HepG2 (cell line): ENCODE data around the gene ACTR1A. TPM values are rescaled to one million over a fixed set of nuclear protein-coding genes. Genes with fewer than 3 reads are reported as not detected.
A peak's percentile ranks its signal among the peaks of the same experiment; 100 is the strongest.

Experiments
- ATAC-seq: fragments of 200-7000 bp; cut with Tn5 transposase; 3 replicates; pipeline ENCODE4 v1.9.1; 2020; ENCODE audit warnings: mild to moderate bottlenecking, moderate library complexity
- BruUV-seq: library from RNA; stranded (reverse); fragments of 400-500 nt; replicated peaks from 2 replicates; lab custom pipeline; 2021; lab: Mats Ljungman, UMichigan
- CTCF ChIA-PET: fragments of 300-600 bp; formaldehyde crosslinking; extraction: SDS; loops from one replicate; lab custom pipeline; 2021; ENCODE audit warnings: low total read pairs, inconsistent platforms, low intra/inter-chr PET ratio; lab: Yijun Ruan, JAX
- POLR2A ChIA-PET: fragments of 350-600 bp; sonication (Branson Sonifier 250); formaldehyde crosslinking; loops from one replicate; lab custom pipeline; 2020; ENCODE audit warnings: antibody characterized with exemption, inconsistent platforms; lab: Yijun Ruan, JAX
- DNase-seq: peaks from one replicate; pipeline ENCODE4 v3.0.0-alpha.2; 2015; ENCODE audit warnings: low spot score
- FAIRE-seq: peaks from 3 replicates; lab custom pipeline; 2011; peaks lifted over from hg19 to GRCh38; lab: Jason Lieb, UNC
- H2AFZ ChIP-seq: one replicate; pipeline ENCODE4 v1.6.1; 2011; ENCODE audit warnings: low read length, inconsistent platforms
- H3K27ac ChIP-seq: fragments of 300-600 bp; 3 replicates; pipeline ENCODE4 v1.8.0; 2011; ENCODE audit warnings: mixed run types, mild to moderate bottlenecking, mixed read lengths, low read length, inconsistent platforms; ENCODE audit not compliant: insufficient read depth; ENCODE audit errors: extremely low read length
- H3K27me3 ChIP-seq, 2 experiments: fragments of 200-600 bp in 1 of 2; 2 replicates in 1 of 2; 3 replicates in 1 of 2; pipeline versions ENCODE4 v1.6.0 to v1.8.0; 2011; ENCODE audit warnings: low read length in 2 of 2, mild to moderate bottlenecking in 2 of 2, moderate library complexity in 2 of 2, inconsistent platforms in 1 of 2; ENCODE audit not compliant: insufficient read depth in 2 of 2, control insufficient read depth in 1 of 2
- H3K36me3 ChIP-seq, 2 experiments: fragments of 200-600 bp in 1 of 2; replicated peaks in 1 of 2; 2 replicates in 1 of 2; 3 replicates in 1 of 2; pipeline versions ENCODE4 v1.5.1 to v1.8.0; 2011; ENCODE audit warnings: low read length in 2 of 2, inconsistent platforms in 1 of 2; ENCODE audit not compliant: insufficient read depth in 2 of 2, control insufficient read depth in 1 of 2
- H3K4me1 ChIP-seq: 2 replicates; pipeline ENCODE4 v1.5.1; 2012; ENCODE audit warnings: low read length, inconsistent platforms; ENCODE audit not compliant: insufficient read depth
- H3K4me2 ChIP-seq: 2 replicates; pipeline ENCODE4 v1.6.0; 2011; ENCODE audit warnings: low read depth, low read length, inconsistent platforms
- H3K4me3 ChIP-seq, 3 experiments: fragments of 200-600 bp in 1 of 3; sonication (generic), shearing (Covaris generic) in 1 of 3; replicated peaks in 1 of 3; 2 replicates each; pipeline ENCODE4 v1.5.1; 2011 to 2016; ENCODE audit warnings: low read length in 3 of 3, inconsistent platforms in 2 of 3, low read depth in 2 of 3, mild to moderate bottlenecking in 2 of 3, control low read depth in 1 of 3, mixed read lengths in 1 of 3; ENCODE audit not compliant: insufficient read depth in 1 of 3
- H3K79me2 ChIP-seq: one replicate; pipeline ENCODE4 v1.6.1; 2011; ENCODE audit warnings: low read length, inconsistent platforms; ENCODE audit not compliant: insufficient read depth
- H3K9ac ChIP-seq: 2 replicates; pipeline ENCODE4 v1.6.0; 2011; ENCODE audit warnings: mild to moderate bottlenecking, low read depth, low read length, inconsistent platforms; ENCODE audit not compliant: insufficient read depth
- H3K9me3 ChIP-seq: 2 replicates; pipeline ENCODE4 v1.5.1; 2012; ENCODE audit warnings: mild to moderate bottlenecking, low read length
- H4K20me1 ChIP-seq: 2 replicates; pipeline ENCODE4 v1.6.0; 2011; ENCODE audit warnings: inconsistent platforms, mild to moderate bottlenecking, low read length, moderate library complexity; ENCODE audit not compliant: insufficient read depth
- HIC2 ChIP-seq: sonication (generic); formaldehyde crosslinking; IDR thresholded peaks from 2 replicates; pipeline ENCODE4 v1.9.0; 2022; ENCODE audit warnings: low read depth, missing genetic modification reagents
- HNF4A ChIP-seq: sonication (generic); formaldehyde crosslinking; IDR thresholded peaks from 2 replicates; pipeline ENCODE4 v1.4.0; 2020; ENCODE audit warnings: missing genetic modification reagents
- HNRNPL ChIP-seq: fragments of 200-400 bp; formaldehyde crosslinking; IDR thresholded peaks from 2 replicates; pipeline ENCODE4 v1.6.1; 2017; ENCODE audit warnings: mild to moderate bottlenecking, low read depth, low read length
- KDM1A ChIP-seq: IDR thresholded peaks from 2 replicates; pipeline ENCODE4 v1.6.1; 2016; ENCODE audit warnings: missing compliant biosample characterization
- MAF1 ChIP-seq: sonication (generic); formaldehyde crosslinking; IDR thresholded peaks from 2 replicates; pipeline ENCODE4 v1.5.0; 2020; ENCODE audit warnings: missing genetic modification reagents, borderline replicate concordance
- MAFG ChIP-seq: sonication (generic); formaldehyde crosslinking; IDR thresholded peaks from 2 replicates; pipeline ENCODE4 v1.5.1; 2020; ENCODE audit warnings: mild to moderate bottlenecking, missing genetic modification reagents
- MAZ ChIP-seq, 2 experiments: sonication (generic) in 1 of 2; formaldehyde crosslinking in 1 of 2; IDR thresholded peaks; 2 replicates each; pipeline versions ENCODE4 v1.5.0 to v1.6.1; 2012 to 2020; ENCODE audit warnings: low read depth in 2 of 2, mild to moderate bottlenecking in 2 of 2, borderline replicate concordance in 1 of 2, improper control_type of control experiment in 1 of 2, low read length in 1 of 2, missing genetic modification reagents in 1 of 2, moderate library complexity in 1 of 2
- PHF8 ChIP-seq: sonication (generic); formaldehyde crosslinking; IDR thresholded peaks from 2 replicates; pipeline ENCODE4 v1.5.0; 2020; ENCODE audit warnings: missing genetic modification reagents
- SNAI1 ChIP-seq: sonication (generic); formaldehyde crosslinking; IDR thresholded peaks from 2 replicates; pipeline ENCODE4 v1.5.0; 2020; ENCODE audit warnings: mild to moderate bottlenecking, missing genetic modification reagents, borderline replicate concordance
- ZFP37 ChIP-seq: sonication (generic); formaldehyde crosslinking; IDR thresholded peaks from 2 replicates; pipeline ENCODE4 v1.4.0; 2020; ENCODE audit warnings: missing genetic modification reagents, borderline replicate concordance
- ZFX ChIP-seq: sonication (generic); formaldehyde crosslinking; IDR thresholded peaks from 2 replicates; pipeline ENCODE4 v1.4.0; 2020; ENCODE audit warnings: mild to moderate bottlenecking, low read depth, missing genetic modification reagents, moderate library complexity
- ZKSCAN8 ChIP-seq: IDR thresholded peaks from 2 replicates; pipeline ENCODE4 v1.6.1; 2016; ENCODE audit warnings: borderline replicate concordance, missing genetic modification reagents, missing compliant biosample characterization
- ZMYM3 ChIP-seq: sonication (generic); formaldehyde crosslinking; IDR thresholded peaks from 2 replicates; pipeline ENCODE4 v1.5.1; 2020; ENCODE audit warnings: mild to moderate bottlenecking, missing genetic modification reagents
- ZNF335 ChIP-seq: sonication (generic); formaldehyde crosslinking; IDR thresholded peaks from 2 replicates; pipeline ENCODE4 v1.4.0; 2020; ENCODE audit warnings: missing genetic modification reagents
- ZNF629 ChIP-seq: sonication (generic); formaldehyde crosslinking; conservative IDR thresholded peaks from 2 replicates; pipeline ENCODE4 v1.5.0; 2020; ENCODE audit warnings: missing genetic modification reagents
- ZNF687 ChIP-seq: sonication (generic); formaldehyde crosslinking; IDR thresholded peaks from 2 replicates; pipeline ENCODE4 v1.5.1; 2020; ENCODE audit warnings: mild to moderate bottlenecking, missing genetic modification reagents, moderate library complexity
- WGBS: methylation state at CpG from one replicate; pipeline ENCODE4 v1.1.6; 2017; ENCODE audit warnings: low lambda C conversion rate; 5-methylcytosine and 5-hydroxymethylcytosine counted together
- in situ Hi-C: cut with HindIII; loops from 2 replicates; pipeline ENCODE4 v1.10.0; 2017; ENCODE audit warnings: low pct_unique_long_range_greater_than_20kb; ENCODE audit not compliant: extremely low pct_ligation_motif_present
- intact Hi-C: fragments of 100-400 bp; cut with micrococcal nuclease; formaldehyde crosslinking; loops from one replicate; pipeline ENCODE4 v1.10.0; 2022; ENCODE audit not compliant: unreplicated experiment
- polyA plus RNA-seq, 8 experiments: library from polyadenylated mRNA; depleted of rRNA in 3 of 8; stranded (reverse) in 7 of 8; unstranded in 1 of 8; fragments of >200 nt; fragmentation: Illumina TruSeq in 4 of 8; extraction: Trizol in 4 of 8; gene quantifications; 2 replicates each; pipeline versions ENCODE4 v1.2.1 to v1.2.3, GENCODE V29; 2011 to 2016; ENCODE audit warnings: low read depth in 4 of 8, missing spikeins in 1 of 8, mixed read lengths in 1 of 8; ENCODE audit not compliant: insufficient read depth in 1 of 8
- total RNA-seq, 5 experiments: library from RNA; depleted of rRNA; stranded (reverse); fragments of >200 nt; fragmentation: Illumina TruSeq; extraction: Trizol; gene quantifications; 2 replicates each; pipeline ENCODE4 v1.2.3, GENCODE V29; 2016; ENCODE audit warnings: low read depth in 1 of 5

The ACTR1A gene
- total and polyA plus RNA-seq, 2 of the 13 experiments (the other 11 are each of a cell fraction or from before 2014, with no cell fraction given) = 59.6 to 62.8 TPM

- no peak for TF ChIP-seq MAZ (IDR thresholded peaks at IDR 0.05; ENCODE audit: borderline replicate concordance, low read depth, low read length)
- no peak for TF ChIP-seq MAZ (CRISPR knock-in tag; IDR thresholded peaks at IDR 0.05; ENCODE audit: low read depth)
- TF ChIP-seq SNAI1 (CRISPR knock-in tag) = no peak
- no peak for TF ChIP-seq ZKSCAN8 (CRISPR knock-in tag)
- TF ChIP-seq MAF1 (CRISPR knock-in tag) = no peak
Measured at GRCh38 chr10:102437515-102437914, 65.0 kb downstream of the ACTR1A start (continued).

GRCh38 chr10:102436312-102436711, 66.2 kb downstream of the ACTR1A start:
- Histone ChIP-seq H3K4me3 (peak overlapping the region; percentile 44 to 76 (median 55)), H3K9ac (peak overlapping the region; percentile 68), H3K4me2 (peak overlapping the region; percentile 97), H3K4me1 (peaks cover 43% of the 10 kb centered on the region), H3K36me3 (no peaks in the 10 kb centered on the region), H4K20me1 (no peaks in the 10 kb centered on the region), H3K9me3 (no peaks in the 10 kb centered on the region), H2AFZ (no peak overlapping the region), H3K27me3 (no peaks in the 10 kb centered on the region; a peak in 1 of 5 replicates), H3K27ac (no peak overlapping the region), H3K79me2 (peaks cover 5% of the 10 kb centered on the region)
- ChIA-PET POLR2A (interaction anchor here (0.8 to 6.8 kb wide), 4 partner anchors 10 to 26 kb away, joined by 3 to 135 read pairs (median 90); partner anchors contain the start of genes C10orf95 and FBXL15), CTCF (no interaction called here)
- 2% methylated on average over 4 of the region's 6 CpGs for WGBS
- FAIRE-seq = no peak
- ATAC-seq = no peak
- intact Hi-C loops = no loop called here
- no TSS peak for BruUV-seq
- in situ Hi-C loops = no loop called here
- DNase-seq = no peak
- TF ChIP-seq PHF8 = peak; percentile 29; the same call in 1 of the 2 replicates
- no peak for TF ChIP-seq MAFG (CRISPR knock-in tag)
- TF ChIP-seq HIC2 (CRISPR knock-in tag) = peak; percentile 88
- peak; percentile 26; the same call in 1 of the 2 replicates for TF ChIP-seq ZNF687
- TF ChIP-seq ZNF629 (CRISPR knock-in tag) = peak; percentile 94
- TF ChIP-seq HNF4A (CRISPR knock-in tag) = peak; percentile 36; the same call in 1 of the 2 replicates
- TF ChIP-seq ZFX (CRISPR knock-in tag) = peak; percentile 18; the same call in 1 of the 2 replicates
- peak; percentile 72 for TF ChIP-seq ZMYM3 (CRISPR knock-in tag)
- TF ChIP-seq ZFP37 (CRISPR knock-in tag) = no peak
- TF ChIP-seq HNRNPL = peak; percentile 73
- no peak for TF ChIP-seq ZNF335 (CRISPR knock-in tag)
- TF ChIP-seq KDM1A = peak; percentile 48; the same call in 1 of the 2 replicates
